Endothelial cell of umbilical vein (primary cell): ENCODE data around the gene HTT. TPM values are rescaled to one million over a fixed set of nuclear protein-coding genes. Genes with fewer than 3 reads are reported as not detected.

ENCODE experiments used
- BruUV-seq: library from RNA; stranded (reverse); fragments of 400-500 nt; replicated peaks from 2 replicates; lab custom pipeline; 2021; lab: Mats Ljungman, UMichigan
- CTCF ChIA-PET: fragments of 300-600, 350-600 bp; sonication (Branson Sonifier 250); formaldehyde crosslinking; loops from one replicate; lab custom pipeline; 2021; ENCODE audit warnings: antibody characterized with exemption, inconsistent platforms; lab: Charles Lee
- POLR2A ChIA-PET: fragments of 300-600, 350-600 bp; sonication (Branson Sonifier 250); formaldehyde crosslinking; loops from one replicate; lab custom pipeline; 2021; ENCODE audit warnings: antibody characterized with exemption, inconsistent platforms; lab: Charles Lee
- DNase-seq: peaks from one replicate; pipeline ENCODE4 v3.0.0-alpha.2; 2011; ENCODE audit warnings: low read depth, low spot score
- FAIRE-seq: peaks from 2 replicates; lab custom pipeline; 2011; peaks lifted over from hg19 to GRCh38; lab: Jason Lieb, UNC
- H2AFZ ChIP-seq: 2 replicates; pipeline ENCODE4 v1.6.0; 2012; ENCODE audit warnings: low read depth, low read length, control low read depth, inconsistent platforms
- H3K27ac ChIP-seq: 2 replicates; pipeline ENCODE4 v1.5.1; 2011; ENCODE audit warnings: low read depth, mild to moderate bottlenecking, control low read depth, low read length, moderate library complexity; ENCODE audit not compliant: insufficient read depth
- H3K27me3 ChIP-seq, 2 experiments: 2 replicates each; pipeline versions ENCODE4 v1.6.0 to v1.6.1; 2011; ENCODE audit warnings: low read length in 2 of 2, mixed read lengths in 1 of 2; ENCODE audit not compliant: control insufficient read depth in 2 of 2, insufficient read depth in 2 of 2
- H3K36me3 ChIP-seq, 2 experiments: 2 replicates in 1 of 2; 3 replicates in 1 of 2; pipeline ENCODE4 v1.5.1; 2011; ENCODE audit warnings: low read length in 2 of 2, mild to moderate bottlenecking in 1 of 2, moderate library complexity in 1 of 2; ENCODE audit not compliant: control insufficient read depth in 2 of 2, insufficient read depth in 2 of 2; ENCODE audit errors: extremely low read depth in 1 of 2
- H3K4me1 ChIP-seq: 3 replicates; pipeline ENCODE4 v1.5.1; 2011; ENCODE audit warnings: mild to moderate bottlenecking, low read length; ENCODE audit not compliant: control insufficient read depth, insufficient read depth; ENCODE audit errors: extremely low read depth
- H3K4me2 ChIP-seq: 2 replicates; pipeline ENCODE4 v1.6.1; 2011; ENCODE audit warnings: low read length, control low read depth, mixed read lengths; ENCODE audit not compliant: insufficient read depth
- H3K4me3 ChIP-seq, 3 experiments: fragments of 200-600 bp in 1 of 3; sonication (generic), shearing (Covaris generic) in 1 of 3; replicated peaks in 1 of 3; 2 replicates each; pipeline ENCODE4 v1.5.1; 2011 to 2016; ENCODE audit warnings: control low read depth in 3 of 3, low read length in 3 of 3, mild to moderate bottlenecking in 2 of 3, inconsistent platforms in 1 of 3, low read depth in 1 of 3, moderate library complexity in 1 of 3; ENCODE audit not compliant: insufficient read depth in 1 of 3
- H3K79me2 ChIP-seq: 2 replicates; pipeline ENCODE4 v1.6.0; 2012; ENCODE audit warnings: low read length, inconsistent platforms; ENCODE audit not compliant: control insufficient read depth, insufficient read depth
- H3K9ac ChIP-seq: replicated peaks from 2 replicates; pipeline ENCODE3; 2011; ENCODE audit warnings: low read length, control low read depth; ENCODE audit not compliant: insufficient read depth; ENCODE audit errors: extremely low read depth
- H3K9me1 ChIP-seq: replicated peaks from 3 replicates; pipeline ENCODE4 v1.6.0; 2011; ENCODE audit warnings: mild to moderate bottlenecking, low read length; ENCODE audit not compliant: control insufficient read depth, insufficient read depth; ENCODE audit errors: extremely low read depth
- H3K9me3 ChIP-seq: replicated peaks from 2 replicates; pipeline ENCODE4 v1.5.1; 2012; ENCODE audit warnings: low read length, inconsistent platforms; ENCODE audit not compliant: control insufficient read depth, insufficient read depth
- H4K20me1 ChIP-seq: replicated peaks from 2 replicates; pipeline ENCODE3; 2011; ENCODE audit warnings: mild to moderate bottlenecking, low read length; ENCODE audit not compliant: control insufficient read depth, insufficient read depth; ENCODE audit errors: extremely low read depth
- CTCF ChIP-seq, 2 donors: IDR thresholded peaks; 1 replicate in 1 of 2; 2 replicates in 1 of 2; pipeline ENCODE4 v1.5.1; 2011; ENCODE audit warnings: low read length in 2 of 2, mild to moderate bottlenecking in 2 of 2, moderate library complexity in 2 of 2, control low read depth in 1 of 2, inconsistent platforms in 1 of 2, low read depth in 1 of 2; ENCODE audit not compliant: insufficient read depth in 1 of 2; ENCODE audit errors: extremely low read depth in 1 of 2
- EZH2 ChIP-seq: IDR thresholded peaks from 2 replicates; pipeline ENCODE4 v1.6.1; 2012; ENCODE audit warnings: borderline replicate concordance, low read depth, mild to moderate bottlenecking, moderate library complexity, low read length, inconsistent platforms; ENCODE audit not compliant: severe bottlenecking
- FOS ChIP-seq: IDR thresholded peaks from 2 replicates; pipeline ENCODE4 v1.6.1; 2011; ENCODE audit warnings: mild to moderate bottlenecking, low read length, moderate library complexity, borderline replicate concordance; ENCODE audit not compliant: insufficient read depth
- GATA2 ChIP-seq: IDR thresholded peaks from 2 replicates; pipeline ENCODE4 v1.7.0; 2011; ENCODE audit warnings: low read depth, mild to moderate bottlenecking, moderate library complexity, mixed read lengths, low read length; ENCODE audit not compliant: insufficient read length, insufficient read depth
- JUN ChIP-seq: IDR thresholded peaks from 2 replicates; pipeline ENCODE4 v1.6.1; 2011; ENCODE audit warnings: borderline replicate concordance, low read depth; ENCODE audit not compliant: insufficient read length, insufficient read depth
- MAX ChIP-seq: IDR thresholded peaks from 2 replicates; pipeline ENCODE4 v1.6.1; 2011; ENCODE audit not compliant: insufficient read depth, insufficient read length
- MYC ChIP-seq: IDR thresholded peaks from one replicate; pipeline ENCODE4 v1.6.1; 2011; ENCODE audit warnings: mild to moderate bottlenecking, low read depth, low read length
- POLR2A ChIP-seq: IDR thresholded peaks from 2 replicates; pipeline ENCODE4 v1.6.1; 2012; ENCODE audit warnings: low read depth, mild to moderate bottlenecking, control low read depth, low read length
- POLR2AphosphoS5 ChIP-seq: IDR thresholded peaks from 2 replicates; pipeline ENCODE4 v1.6.1; 2012; ENCODE audit warnings: low read depth, mild to moderate bottlenecking, control low read depth, low read length, moderate library complexity; ENCODE audit not compliant: insufficient read depth
- dilution Hi-C: fragments of 300-500 bp; cut with MboI; formaldehyde crosslinking; loops from one replicate; pipeline ENCODE4 v1.15.0; 2019; ENCODE audit warnings: low sequenced_read_pairs; ENCODE audit not compliant: extremely low pct_ligation_motif_present
- intact Hi-C: fragments of 100-400 bp; cut with micrococcal nuclease; formaldehyde crosslinking; loops from one replicate; pipeline ENCODE4 v1.10.0; 2022
- polyA plus RNA-seq, 4 experiments: library from polyadenylated mRNA; depleted of rRNA in 3 of 4; stranded (reverse) in 3 of 4; unstranded in 1 of 4; fragments of >200 nt; gene quantifications; 2 replicates each; pipeline versions ENCODE4 v1.2.1 to v1.2.3, GENCODE V29; 2011 to 2012; ENCODE audit warnings: missing spikeins in 1 of 4
- total RNA-seq: library from RNA; stranded (reverse); gene quantifications from 2 replicates; pipeline ENCODE4 v1.2.3, GENCODE V29; 2021

Gene HTT
- total and polyA plus RNA-seq, 2 donors (not counting 3 experiments of a cell fraction or from before 2014, with no cell fraction given), result 15.7 to 61.2 TPM

GRCh38 chr4:3179126-3179706 is 104.7 kb downstream of the HTT start:
- no TSS peak for BruUV-seq

More at GRCh38 chr4:3179126-3179706, 104.7 kb downstream of the HTT start:
- TF ChIP-seq POLR2AphosphoS5 (no peak), CTCF (IDR thresholded peaks at IDR 0.05; ENCODE audit: extremely low read depth in 1 of 2, insufficient read depth in 1 of 2, low read depth in 1 of 2, low read length in 2 of 2) (no peak), MYC (no peak), EZH2 (no peak), POLR2A (no peak), FOS (no peak), JUN (no peak), MAX (no peak), GATA2 (no peak)
- ChIA-PET CTCF (interaction anchor here (0.6 kb wide), 1 partner anchor 14 kb away, joined by 3 read pairs; no protein-coding TSS in a partner anchor), POLR2A (no interaction called here)
- H4K20me1 ChIP-seq, result no peaks in the 10 kb centered on the region
- no peak overlapping the region for H3K27ac ChIP-seq
- peaks cover 9 to 27% of the 10 kb centered on the region in 2 experiments for H3K36me3 ChIP-seq
- dilution Hi-C loops, result no loop called here
- no peaks in the 10 kb centered on the region for H3K27me3 ChIP-seq
- no peaks in the 10 kb centered on the region for H3K4me1 ChIP-seq
- no peak overlapping the region for H2AFZ ChIP-seq
- H3K9me3 ChIP-seq, result no peaks in the 10 kb centered on the region
- no peak overlapping the region for H3K4me3 ChIP-seq
- H3K4me2 ChIP-seq, result no peak overlapping the region
- DNase-seq, result no peak
- intact Hi-C loops, result no loop called here
- H3K9ac ChIP-seq, result no peak overlapping the region
- FAIRE-seq, result no peak
- no peaks in the 10 kb centered on the region for H3K9me1 ChIP-seq
- H3K79me2 ChIP-seq, result no peaks in the 10 kb centered on the region
